ENCODE data around the gene SMC1B. TPM values are rescaled to one million over a fixed set of nuclear protein-coding genes. Genes with fewer than 3 reads are reported as not detected.

Gene SMC1B
- total and polyA plus RNA-seq, 9 of the 15 experiments (the other 6 are each of a cell fraction or from before 2014, with no cell fraction given): 0.03 TPM; not detected in 8

DNA sequence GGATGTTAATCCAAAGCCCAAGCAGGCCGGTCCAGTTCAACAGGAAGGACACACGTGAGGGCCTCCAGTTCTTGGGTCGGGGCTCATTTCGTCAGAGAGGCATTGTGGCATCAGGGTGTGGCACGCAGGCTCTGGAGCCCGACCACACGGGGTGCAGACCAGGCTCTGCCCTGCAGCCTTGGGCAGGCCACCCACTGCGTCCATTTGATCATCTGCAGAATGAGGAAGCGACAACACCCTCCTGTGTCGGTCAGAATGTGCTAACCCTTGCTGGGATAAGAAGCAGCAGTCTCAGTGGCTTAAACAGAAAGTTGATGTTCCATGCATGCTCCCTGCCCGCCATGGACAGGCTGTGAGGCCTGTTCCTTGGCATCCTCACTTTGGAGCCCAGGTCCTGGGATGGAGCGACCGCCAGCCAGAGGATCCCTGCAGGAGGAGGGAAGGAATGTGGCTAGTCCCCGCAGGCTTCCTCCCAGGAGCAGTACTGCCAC, 10.9 kb upstream of the SMC1B start (continued):
- TF ChIP-seq, protein P1, sequence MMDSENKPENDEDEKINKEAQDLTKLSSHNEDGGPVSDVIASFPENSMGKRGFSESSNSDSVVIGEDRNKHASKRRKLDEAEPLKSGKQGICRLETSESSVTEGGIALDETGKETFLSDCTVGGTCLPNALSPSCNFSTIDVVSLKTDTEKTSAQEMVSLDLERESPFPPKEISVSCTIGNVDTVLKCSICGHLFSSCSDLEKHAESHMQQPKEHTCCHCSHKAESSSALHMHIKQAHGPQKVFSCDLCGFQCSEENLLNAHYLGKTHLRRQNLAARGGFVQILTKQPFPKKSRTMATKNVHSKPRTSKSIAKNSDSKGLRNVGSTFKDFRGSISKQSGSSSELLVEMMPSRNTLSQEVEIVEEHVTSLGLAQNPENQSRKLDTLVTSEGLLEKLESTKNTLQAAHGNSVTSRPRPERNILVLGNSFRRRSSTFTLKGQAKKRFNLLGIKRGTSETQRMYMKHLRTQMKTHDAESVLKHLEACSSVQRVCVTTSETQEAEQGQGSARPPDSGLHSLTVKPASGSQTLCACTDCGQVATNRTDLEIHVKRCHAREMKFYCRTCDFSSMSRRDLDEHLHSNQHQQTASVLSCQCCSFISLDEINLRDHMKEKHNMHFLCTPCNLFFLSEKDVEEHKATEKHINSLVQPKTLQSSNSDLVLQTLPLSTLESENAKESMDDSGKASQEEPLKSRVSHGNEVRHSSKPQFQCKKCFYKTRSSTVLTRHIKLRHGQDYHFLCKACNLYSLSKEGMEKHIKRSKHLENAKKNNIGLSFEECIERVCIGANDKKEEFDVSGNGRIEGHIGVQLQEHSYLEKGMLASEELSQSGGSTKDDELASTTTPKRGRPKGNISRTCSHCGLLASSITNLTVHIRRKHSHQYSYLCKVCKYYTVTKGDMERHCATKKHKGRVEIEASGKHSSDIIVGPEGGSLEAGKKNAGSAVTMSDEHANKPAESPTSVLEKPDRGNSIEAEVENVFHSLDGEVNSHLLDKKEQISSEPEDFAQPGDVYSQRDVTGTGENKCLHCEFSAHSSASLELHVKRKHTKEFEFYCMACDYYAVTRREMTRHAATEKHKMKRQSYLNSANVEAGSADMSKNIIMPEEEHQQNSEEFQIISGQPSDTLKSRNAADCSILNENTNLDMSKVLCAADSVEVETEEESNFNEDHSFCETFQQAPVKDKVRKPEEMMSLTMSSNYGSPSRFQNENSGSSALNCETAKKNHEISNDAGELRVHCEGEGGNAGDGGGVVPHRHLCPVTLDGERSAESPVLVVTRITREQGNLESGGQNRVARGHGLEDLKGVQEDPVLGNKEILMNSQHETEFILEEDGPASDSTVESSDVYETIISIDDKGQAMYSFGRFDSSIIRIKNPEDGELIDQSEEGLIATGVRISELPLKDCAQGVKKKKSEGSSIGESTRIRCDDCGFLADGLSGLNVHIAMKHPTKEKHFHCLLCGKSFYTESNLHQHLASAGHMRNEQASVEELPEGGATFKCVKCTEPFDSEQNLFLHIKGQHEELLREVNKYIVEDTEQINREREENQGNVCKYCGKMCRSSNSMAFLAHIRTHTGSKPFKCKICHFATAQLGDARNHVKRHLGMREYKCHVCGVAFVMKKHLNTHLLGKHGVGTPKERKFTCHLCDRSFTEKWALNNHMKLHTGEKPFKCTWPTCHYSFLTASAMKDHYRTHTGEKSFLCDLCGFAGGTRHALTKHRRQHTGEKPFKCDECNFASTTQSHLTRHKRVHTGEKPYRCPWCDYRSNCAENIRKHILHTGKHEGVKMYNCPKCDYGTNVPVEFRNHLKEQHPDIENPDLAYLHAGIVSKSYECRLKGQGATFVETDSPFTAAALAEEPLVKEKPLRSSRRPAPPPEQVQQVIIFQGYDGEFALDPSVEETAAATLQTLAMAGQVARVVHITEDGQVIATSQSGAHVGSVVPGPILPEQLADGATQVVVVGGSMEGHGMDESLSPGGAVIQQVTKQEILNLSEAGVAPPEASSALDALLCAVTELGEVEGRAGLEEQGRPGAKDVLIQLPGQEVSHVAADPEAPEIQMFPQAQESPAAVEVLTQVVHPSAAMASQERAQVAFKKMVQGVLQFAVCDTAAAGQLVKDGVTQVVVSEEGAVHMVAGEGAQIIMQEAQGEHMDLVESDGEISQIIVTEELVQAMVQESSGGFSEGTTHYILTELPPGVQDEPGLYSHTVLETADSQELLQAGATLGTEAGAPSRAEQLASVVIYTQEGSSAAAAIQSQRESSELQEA (IDR thresholded peaks at IDR 0.05; ENCODE audit: low read depth): no peak

DNA sequence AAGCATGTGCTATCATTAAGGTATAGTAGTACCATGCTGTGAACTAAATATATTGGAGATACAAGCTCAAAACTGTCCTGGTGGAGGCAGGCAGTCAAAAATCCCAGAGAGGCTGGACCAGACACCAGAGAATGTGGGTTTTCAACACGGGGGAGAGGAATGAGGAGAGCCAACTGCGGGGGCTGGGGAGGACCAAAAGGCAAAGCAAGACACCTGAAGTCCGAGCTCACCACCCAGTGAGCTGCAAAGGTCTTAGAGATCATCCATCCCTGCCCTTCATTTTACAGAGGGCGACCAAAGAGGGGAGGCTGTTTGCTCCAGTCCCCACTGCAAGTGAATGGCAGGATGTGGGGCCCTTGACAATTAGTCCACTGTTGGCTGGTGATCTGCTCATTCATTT, 10.1 kb upstream of the SMC1B start:
- ChIA-PET POLR2A (no interaction called here), CTCF (ENCODE audit: low intra/inter-chr PET ratio) (no interaction called here)
- 0% methylated on average over 3 of the region's 4 CpGs for WGBS (ENCODE audit: insufficient coverage, low coverage, missing lambda C conversion rate)
- no peak overlapping the region for H3K4me2 ChIP-seq (ENCODE audit: insufficient read depth, low read length)
- no peaks in the 10 kb centered on the region for H3K4me1 ChIP-seq (replicated peaks in 1 of 2; ENCODE audit: control insufficient read depth in 2 of 2, insufficient read depth in 2 of 2, low read length in 2 of 2)
- no peak overlapping the region for H3K9ac ChIP-seq (ENCODE audit: insufficient read depth in 1 of 2, low read depth in 2 of 2, low read length in 2 of 2)
- FAIRE-seq (no peak), DNase-seq (ENCODE audit: extremely low read depth in 1 of 4, low spot score in 3 of 4) (no peak), ATAC-seq (no peak)
- H4K20me1 ChIP-seq (replicated peaks; ENCODE audit: control insufficient read depth, insufficient read depth, low read length): no peaks in the 10 kb centered on the region
- no peak overlapping the region for H3K4me3 ChIP-seq
- no peaks in the 10 kb centered on the region for H3K36me3 ChIP-seq (ENCODE audit: control insufficient read depth, insufficient read depth, low read length)
- H3K27me3 ChIP-seq (ENCODE audit: control insufficient read depth in 2 of 2, insufficient read depth in 2 of 2, low read length in 2 of 2): peaks cover 9 to 40% of the 10 kb centered on the region in 2 experiments; a peak in 4 of 5 replicates
- H3K79me2 ChIP-seq (ENCODE audit: control insufficient read depth, insufficient read depth, low read length): no peaks in the 10 kb centered on the region
- no peak overlapping the region for H3K27ac ChIP-seq (ENCODE audit: extremely low read depth, low read depth, low read length)
- no peak overlapping the region for H2AFZ ChIP-seq (ENCODE audit: low read depth, low read length)
- no peaks in the 10 kb centered on the region for H3K9me3 ChIP-seq (replicated peaks; ENCODE audit: control insufficient read depth, insufficient read depth, low read depth, low read length)
- BruUV-seq (replicated peaks): no TSS peak
- H3K9me1 ChIP-seq (ENCODE audit: control insufficient read depth, insufficient read depth, low read length): no peaks in the 10 kb centered on the region
- intact Hi-C loops (cut with micrococcal nuclease): no loop called here
- in situ Hi-C loops (cut with MboI): no loop called here
- TF ChIP-seq SRSF7 (optimal IDR thresholded peaks at IDR 0.05; ENCODE audit: low read depth, low read length) (no peak), ZNF408 (CRISPR knock-in tag; IDR thresholded peaks at IDR 0.05; ENCODE audit: low read depth) (no peak), CCAR2 (IDR thresholded peaks at IDR 0.05; ENCODE audit: low read depth, low read length) (no peak), POLR2G (IDR thresholded peaks at IDR 0.05; ENCODE audit: low read depth, low read length) (no peak), CBX8 (IDR thresholded peaks at IDR 0.05; ENCODE audit: borderline replicate concordance, extremely low read depth, low read depth, low read length, poor library complexity, severe bottlenecking) (no peak), MYBL2 (IDR thresholded peaks at IDR 0.05; ENCODE audit: low read depth) (no peak), MYBL2 (CRISPR knock-in tag; IDR thresholded peaks at IDR 0.05; ENCODE audit: borderline replicate concordance) (no peak), PTRF (tag; IDR thresholded peaks at IDR 0.05) (no peak), KLF16 (IDR thresholded peaks at IDR 0.05) (no peak), STAT5A (IDR thresholded peaks at IDR 0.05; ENCODE audit: borderline replicate concordance, low read length) (no peak), PYGO2 (tag; IDR thresholded peaks at IDR 0.05) (no peak)

Measured in K562 (cell line).